Measurements from ENCODE around the gene DLX1. TPM values are rescaled to one million over a fixed set of nuclear protein-coding genes. Genes with fewer than 3 reads are reported as not detected.

The DLX1 gene
- total and polyA plus RNA-seq, 9 of the 15 experiments (the other 6 are each of a cell fraction or from before 2014, with no cell fraction given) = 1.9 to 26.2 (median 9.6) TPM

DNA sequence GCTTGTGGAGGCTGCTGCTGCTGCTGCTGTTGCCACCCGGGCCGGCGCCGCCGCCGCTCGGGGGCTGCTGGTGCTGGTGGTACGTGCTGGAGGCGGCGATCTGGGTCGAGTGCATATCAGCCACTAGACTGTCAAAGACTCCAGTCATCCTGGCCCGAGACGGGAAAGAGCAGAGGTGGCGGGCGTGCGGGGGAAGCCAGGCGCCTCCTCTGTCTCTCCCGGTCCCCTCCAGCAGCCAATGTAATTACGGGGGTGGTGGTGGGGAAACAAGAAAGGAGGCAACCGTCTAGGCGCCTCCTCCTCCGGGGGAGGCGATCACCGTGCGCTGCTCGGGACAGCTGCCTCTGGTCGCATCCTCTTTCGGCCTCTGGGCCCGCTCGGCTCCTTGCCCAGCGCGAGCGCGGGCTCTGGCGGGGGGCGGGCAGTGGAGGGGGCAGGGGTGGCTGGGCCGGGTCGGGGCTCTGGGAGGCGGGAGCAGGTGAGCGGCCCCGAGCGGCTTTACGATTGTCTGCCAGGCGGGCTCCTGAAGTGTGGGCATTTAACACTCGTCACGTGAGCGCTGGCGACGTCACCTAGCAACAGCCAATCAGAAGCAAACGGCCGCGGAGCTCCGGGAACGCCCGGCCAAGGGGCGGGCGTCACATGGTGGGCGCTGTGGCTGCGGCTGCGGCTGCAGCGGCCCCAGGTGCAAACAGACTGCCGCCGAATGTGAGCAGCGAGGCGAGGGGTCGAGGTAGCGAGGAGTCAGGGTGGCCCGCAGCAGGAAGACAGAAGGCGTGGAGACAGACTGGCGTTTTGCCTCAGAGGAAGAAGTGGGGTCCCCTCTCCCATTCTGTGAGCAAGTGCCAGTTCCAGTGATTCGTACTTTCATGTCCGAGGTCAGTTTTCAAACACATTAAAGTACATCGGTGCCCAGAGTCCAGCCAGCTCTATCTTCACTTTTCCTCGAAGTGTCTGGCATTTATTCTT is 17.4 kb downstream of the DLX1 start, which contains the start of gene DLX2 (continued):
- TF ChIP-seq, protein P1, sequence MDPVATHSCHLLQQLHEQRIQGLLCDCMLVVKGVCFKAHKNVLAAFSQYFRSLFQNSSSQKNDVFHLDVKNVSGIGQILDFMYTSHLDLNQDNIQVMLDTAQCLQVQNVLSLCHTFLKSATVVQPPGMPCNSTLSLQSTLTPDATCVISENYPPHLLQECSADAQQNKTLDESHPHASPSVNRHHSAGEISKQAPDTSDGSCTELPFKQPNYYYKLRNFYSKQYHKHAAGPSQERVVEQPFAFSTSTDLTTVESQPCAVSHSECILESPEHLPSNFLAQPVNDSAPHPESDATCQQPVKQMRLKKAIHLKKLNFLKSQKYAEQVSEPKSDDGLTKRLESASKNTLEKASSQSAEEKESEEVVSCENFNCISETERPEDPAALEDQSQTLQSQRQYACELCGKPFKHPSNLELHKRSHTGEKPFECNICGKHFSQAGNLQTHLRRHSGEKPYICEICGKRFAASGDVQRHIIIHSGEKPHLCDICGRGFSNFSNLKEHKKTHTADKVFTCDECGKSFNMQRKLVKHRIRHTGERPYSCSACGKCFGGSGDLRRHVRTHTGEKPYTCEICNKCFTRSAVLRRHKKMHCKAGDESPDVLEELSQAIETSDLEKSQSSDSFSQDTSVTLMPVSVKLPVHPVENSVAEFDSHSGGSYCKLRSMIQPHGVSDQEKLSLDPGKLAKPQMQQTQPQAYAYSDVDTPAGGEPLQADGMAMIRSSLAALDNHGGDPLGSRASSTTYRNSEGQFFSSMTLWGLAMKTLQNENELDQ (CRISPR knock-in tag; IDR thresholded peaks at IDR 0.05; ENCODE audit: borderline replicate concordance) = no peak
- TF ChIP-seq PHB (CRISPR knock-in tag; IDR thresholded peaks at IDR 0.05) (0 out of 2 replicates have a peak, but pooled peaks have one; percentile 28), FOXP1 (CRISPR knock-in tag; IDR thresholded peaks at IDR 0.05) (no peak), RAD51 (IDR thresholded peaks at IDR 0.05; ENCODE audit: borderline replicate concordance, low read depth) (peak; percentile 94), CXXC5 (CRISPR knock-in tag; IDR thresholded peaks at IDR 0.05) (peak; percentile 74), THAP12 (CRISPR knock-in tag; IDR thresholded peaks at IDR 0.05) (no peak), JUN (IDR thresholded peaks at IDR 0.05; ENCODE audit: borderline replicate concordance, low read depth, low read length) (peak; percentile 36; the same call in 1 of the 2 replicates), JUN (CRISPR knock-in tag; IDR thresholded peaks at IDR 0.05; ENCODE audit: borderline replicate concordance) (no peak), TSHZ1 (CRISPR knock-in tag; IDR thresholded peaks at IDR 0.05) (no peak), THAP7 (CRISPR knock-in tag; IDR thresholded peaks at IDR 0.05) (0 out of 2 replicates have a peak, but pooled peaks have one; percentile 30), XRCC3 (IDR thresholded peaks at IDR 0.05) (no peak), ZNF12 (CRISPR knock-in tag; IDR thresholded peaks at IDR 0.05) (no peak), NEUROD1 (IDR thresholded peaks at IDR 0.05; ENCODE audit: borderline replicate concordance, low read depth, low read length, partially characterized antibody) (peak; percentile 59)
- TF ChIP-seq, protein P2, sequence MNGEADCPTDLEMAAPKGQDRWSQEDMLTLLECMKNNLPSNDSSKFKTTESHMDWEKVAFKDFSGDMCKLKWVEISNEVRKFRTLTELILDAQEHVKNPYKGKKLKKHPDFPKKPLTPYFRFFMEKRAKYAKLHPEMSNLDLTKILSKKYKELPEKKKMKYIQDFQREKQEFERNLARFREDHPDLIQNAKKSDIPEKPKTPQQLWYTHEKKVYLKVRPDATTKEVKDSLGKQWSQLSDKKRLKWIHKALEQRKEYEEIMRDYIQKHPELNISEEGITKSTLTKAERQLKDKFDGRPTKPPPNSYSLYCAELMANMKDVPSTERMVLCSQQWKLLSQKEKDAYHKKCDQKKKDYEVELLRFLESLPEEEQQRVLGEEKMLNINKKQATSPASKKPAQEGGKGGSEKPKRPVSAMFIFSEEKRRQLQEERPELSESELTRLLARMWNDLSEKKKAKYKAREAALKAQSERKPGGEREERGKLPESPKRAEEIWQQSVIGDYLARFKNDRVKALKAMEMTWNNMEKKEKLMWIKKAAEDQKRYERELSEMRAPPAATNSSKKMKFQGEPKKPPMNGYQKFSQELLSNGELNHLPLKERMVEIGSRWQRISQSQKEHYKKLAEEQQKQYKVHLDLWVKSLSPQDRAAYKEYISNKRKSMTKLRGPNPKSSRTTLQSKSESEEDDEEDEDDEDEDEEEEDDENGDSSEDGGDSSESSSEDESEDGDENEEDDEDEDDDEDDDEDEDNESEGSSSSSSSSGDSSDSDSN (IDR thresholded peaks at IDR 0.05; ENCODE audit: borderline replicate concordance in 1 of 2, low read depth in 2 of 2, low read length in 2 of 2) = peak; percentile 75 to 79; a peak in 3 of 4 replicates

All from K562 (cell line).